EH (cell line): ENCODE results near the gene RADIL.

Experiments used
- DNase-seq: peaks from one replicate; pipeline ENCODE4 v3.0.0-alpha.2; 2015; ENCODE audit warnings: low read depth

RADIL gene

DNA sequence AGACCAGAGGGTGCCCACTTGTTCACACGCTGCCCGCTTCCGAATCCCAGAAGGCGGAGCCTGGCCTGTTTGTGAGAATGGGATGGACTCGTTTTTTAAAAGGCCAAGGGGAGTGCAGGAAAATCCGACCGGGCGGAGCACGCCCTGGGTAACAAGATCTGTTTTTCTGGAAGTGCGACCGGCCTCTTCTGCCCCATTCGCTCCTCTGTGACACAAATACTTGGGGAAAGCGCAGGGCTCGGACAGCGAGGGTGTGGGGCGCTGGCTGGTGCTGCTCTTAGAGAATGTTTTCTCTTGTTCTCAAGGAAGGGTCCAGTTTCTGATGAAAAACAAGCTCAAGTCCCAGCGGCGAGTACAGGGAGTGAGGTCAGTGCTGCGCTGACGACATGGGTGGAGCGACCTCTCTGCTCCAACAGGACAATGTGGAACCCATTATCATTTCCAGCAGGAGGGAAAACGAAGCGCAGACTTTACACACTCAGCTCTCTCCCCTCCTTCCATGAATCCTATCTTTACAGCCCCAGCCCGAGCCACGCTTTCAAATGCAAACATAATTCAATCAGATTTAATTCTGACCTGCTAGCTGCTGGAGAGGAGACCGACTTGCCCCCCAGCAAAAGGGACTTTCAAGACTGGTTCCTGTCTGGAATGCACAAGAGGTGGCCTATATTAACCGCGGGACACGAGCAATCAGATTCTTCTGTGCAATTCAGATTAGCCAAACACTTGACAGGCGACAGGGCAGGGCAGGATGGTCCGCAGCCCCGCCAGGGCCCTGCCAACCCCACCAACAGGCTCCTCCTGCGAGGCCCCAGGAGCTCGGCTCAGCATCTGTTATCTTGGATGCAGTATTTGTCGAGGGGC, 1.1 kb downstream of the RADIL start:
- DNase-seq = peak; percentile 83

DNA sequence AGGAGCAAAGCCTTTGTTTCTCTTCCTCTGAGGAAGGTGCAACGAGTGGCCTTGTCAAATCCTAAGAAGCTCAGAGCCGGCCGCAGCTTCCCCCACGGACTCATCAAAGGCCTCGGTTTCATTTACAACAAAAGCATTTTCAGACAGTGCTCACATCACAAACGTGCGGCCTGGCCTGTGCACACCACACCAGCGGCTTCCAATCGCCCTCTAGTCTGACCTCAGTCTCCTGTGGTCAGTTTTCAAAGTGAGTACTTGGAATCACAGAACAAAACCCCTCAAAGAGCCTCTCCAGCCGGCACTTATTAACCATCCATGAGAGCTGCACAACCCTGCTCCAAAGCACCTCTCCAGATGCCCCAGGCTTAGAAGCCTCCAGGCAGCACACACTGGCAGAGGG, 3.3 kb downstream of the RADIL start:
- DNase-seq = no peak

DNA sequence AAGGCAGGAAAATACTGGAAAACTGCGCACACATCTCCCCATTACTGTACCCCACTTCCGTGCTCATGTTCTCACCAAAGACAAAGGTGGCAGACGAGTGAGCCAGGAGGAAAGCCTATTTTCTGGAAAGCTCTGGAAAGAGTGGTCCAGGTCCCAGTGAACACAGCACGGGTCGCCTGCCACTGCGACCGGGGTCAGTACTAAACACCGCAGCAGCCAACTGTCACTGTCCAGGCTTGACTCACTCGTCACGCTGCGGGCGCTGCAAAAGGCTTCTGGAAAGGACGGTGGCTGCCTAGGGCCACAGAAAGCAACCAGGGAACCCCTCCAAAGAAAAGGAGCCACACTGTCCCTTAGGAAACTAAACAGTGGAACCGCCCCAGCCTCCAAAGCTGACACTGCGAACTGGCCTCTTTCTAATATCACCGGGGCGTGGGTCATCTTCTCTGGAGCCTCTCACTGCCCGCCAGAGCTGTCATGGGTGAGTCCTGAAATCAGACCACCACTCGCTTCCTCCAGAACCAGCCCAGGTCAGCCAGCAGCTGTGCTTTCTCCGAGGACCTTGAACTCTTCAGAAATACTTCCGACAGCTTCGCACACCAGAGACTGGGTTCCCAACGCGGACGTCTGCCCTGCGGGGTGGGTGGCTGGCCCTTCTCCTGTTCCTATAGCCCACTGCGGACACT, 4.0 kb downstream of the RADIL start:
- no peak for DNase-seq

DNA sequence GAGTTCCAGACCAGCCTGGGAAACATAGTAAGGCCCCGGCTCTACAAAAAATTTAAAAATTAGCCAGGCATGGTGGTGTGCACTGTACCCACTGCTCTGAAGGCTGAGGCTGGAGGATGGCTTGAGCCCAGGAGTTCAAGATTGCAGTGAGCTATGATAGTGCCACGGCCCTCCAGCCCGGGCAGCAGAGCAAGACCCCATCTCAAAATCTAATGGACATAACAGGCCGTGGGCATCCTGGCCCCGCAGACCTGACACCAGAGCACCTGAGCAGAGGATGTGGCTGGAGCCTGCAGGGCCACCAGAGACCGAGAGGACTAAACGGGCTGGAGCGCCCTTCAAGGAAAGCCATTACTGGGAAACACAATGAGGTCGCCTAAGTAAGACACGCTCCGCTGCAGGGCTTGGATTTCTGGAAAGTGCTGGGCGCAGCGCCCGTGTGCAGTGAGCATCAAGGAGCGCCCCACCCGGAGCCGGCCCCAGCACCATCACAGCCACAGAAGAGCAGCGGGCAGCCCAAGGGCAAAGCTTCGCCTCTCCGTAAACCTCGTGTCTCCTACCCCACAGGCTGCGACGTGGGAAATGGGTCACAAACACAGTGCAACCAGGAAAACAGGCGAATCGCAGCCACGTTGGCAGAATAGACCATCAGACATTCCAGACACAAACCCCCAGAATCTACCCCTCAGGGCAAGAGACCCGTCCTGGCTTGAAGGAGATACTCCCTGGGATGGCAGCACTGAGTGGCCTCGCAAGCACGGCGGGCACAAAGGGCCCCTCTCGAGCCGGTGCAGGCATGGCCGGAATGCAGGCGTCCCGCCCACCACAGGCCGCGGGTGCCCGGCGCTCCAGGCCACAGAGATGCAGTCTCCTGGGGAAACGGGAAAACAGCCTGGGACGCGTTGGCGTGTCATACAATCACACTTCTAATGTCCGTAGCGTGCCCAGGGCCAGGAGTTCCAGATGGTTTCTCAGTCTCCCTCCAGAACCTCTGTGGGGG, 4.9 kb downstream of the RADIL start:
- DNase-seq = peak; percentile 43

- DNase-seq = no peak
These were observed 6.9 kb downstream of the RADIL start for GRCh38 chr7:4876586-4876985.

DNA sequence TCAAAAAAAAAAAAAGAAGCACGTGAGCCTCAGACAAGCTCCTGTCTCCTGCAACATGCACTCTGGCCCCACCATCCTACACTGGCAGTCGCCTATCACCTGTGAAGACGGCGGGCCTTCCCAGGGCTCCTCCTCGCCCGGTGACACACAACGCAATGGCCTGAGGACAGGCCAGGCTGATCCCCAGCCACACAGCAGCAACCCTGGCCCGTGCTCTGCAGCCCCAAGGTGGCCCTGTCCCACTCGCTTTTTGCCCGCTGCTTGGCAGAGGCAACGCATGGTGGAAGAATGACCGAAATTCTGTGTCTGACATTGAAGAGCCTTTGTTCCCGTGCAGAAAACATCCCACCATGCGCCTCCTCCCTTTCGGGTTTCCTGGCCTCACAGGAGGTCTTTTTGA, 8.1 kb downstream of the RADIL start:
- no peak for DNase-seq

DNA sequence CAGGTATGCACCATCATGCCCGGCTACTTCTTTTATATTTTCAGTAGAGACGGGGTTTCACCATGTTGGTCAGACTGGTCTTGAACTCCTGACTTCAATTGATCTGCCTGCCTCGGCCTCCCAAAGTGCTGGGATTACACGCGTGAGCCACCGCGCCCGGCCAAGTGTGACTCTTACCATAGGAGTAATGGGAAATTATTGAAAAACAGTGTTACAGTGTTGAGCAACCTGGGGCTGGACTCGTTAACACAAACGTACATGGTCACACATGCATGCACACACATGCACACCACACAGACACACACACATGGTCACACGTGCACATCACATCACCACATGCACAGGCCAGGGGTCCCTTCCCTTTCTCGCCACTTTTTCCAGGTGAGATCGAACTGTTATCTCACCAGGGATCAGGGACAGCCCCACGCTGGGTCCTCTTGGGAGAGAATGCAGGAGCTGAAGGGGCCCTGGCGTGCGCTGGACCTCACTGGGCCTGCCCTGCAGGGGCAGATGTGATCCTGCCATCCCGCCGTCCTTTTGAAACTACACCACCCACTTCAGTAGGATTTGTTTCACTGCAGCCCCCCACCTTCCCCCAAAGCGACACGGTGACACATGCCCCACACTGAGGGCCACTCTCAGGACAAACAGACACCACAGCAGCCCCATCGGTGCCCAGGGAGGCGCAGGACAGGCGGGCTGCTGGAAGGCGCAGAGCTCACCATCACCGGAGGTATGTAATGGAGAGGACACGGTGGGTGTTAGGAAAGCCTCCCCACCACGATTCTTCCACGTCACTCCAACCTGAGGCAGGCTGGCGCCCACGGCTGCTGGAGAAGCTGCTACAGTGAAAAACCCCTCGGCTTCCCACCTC, 10.2 kb downstream of the RADIL start:
- DNase-seq = no peak

GRCh38 chr7:4871930-4872675, 11.4 kb downstream of the RADIL start:
- DNase-seq = no peak

DNA sequence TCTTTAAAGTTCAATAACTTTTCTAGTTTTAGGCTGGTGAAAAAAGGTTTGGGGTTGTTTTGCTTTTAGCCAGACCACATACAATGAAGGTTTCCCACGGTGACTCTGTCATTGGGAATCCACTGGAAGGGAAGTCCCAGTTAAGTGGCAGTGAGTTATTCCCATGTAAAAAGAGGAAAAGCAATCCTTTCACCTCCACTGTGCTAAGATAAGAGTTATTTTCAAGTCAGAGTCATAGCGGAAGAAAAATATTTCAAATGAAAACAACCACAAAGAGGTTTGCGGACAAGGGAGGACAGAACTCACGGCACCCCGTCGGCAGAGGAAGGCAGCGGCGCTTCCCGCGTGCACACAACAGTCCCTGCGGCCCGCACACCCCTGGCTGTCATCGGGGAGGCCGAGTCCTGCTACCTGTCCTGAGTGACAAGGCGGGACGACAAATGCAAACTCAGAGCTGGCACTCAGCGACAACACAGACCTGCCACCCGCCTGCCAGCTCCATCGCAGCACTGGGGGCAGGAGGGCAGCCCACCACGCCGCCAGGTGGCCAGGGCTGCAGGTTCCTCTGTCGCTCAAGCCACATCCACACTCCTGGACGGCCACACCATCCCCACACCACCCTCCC, 12.3 kb downstream of the RADIL start:
- no peak for DNase-seq

GRCh38 chr7:4868493-4868892, 15.0 kb downstream of the RADIL start:
- DNase-seq = no peak

- DNase-seq = no peak
These were observed 16.7 kb downstream of the RADIL start for GRCh38 chr7:4866528-4867496.

DNA sequence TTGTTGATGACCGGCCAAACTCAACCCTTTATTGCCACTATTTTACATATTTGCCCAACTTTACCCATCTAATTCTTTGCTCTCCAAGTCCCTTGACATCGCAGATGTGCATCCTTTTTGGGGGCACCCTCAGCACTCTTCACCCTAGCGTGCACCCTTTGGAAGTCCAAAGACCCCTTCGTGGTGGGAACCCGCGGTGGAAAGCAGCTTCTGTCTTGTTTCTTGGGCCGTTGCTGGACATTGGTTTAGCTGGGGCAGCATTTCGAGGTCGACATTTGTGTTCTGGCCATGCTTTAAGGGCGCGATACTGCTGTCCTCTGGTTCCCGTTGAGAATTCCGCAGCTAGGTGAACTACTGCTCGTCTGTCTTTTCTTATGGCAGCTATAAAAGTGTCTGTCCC, 21.4 kb downstream of the RADIL start:
- DNase-seq = no peak

- no peak for DNase-seq
These were observed 21.8 kb downstream of the RADIL start, which contains the start of gene PAPOLB for GRCh38 chr7:4861673-4862072. PAPOLB (minus strand) TSS chr7:4862030; CDS start chr7:4861810, 220 bp downstream.

- DNase-seq = no peak
These were observed 22.3 kb downstream of the RADIL start for GRCh38 chr7:4861227-4861626.

GRCh38 chr7:4857189-4857588, 26.3 kb downstream of the RADIL start:
- DNase-seq = no peak

DNA sequence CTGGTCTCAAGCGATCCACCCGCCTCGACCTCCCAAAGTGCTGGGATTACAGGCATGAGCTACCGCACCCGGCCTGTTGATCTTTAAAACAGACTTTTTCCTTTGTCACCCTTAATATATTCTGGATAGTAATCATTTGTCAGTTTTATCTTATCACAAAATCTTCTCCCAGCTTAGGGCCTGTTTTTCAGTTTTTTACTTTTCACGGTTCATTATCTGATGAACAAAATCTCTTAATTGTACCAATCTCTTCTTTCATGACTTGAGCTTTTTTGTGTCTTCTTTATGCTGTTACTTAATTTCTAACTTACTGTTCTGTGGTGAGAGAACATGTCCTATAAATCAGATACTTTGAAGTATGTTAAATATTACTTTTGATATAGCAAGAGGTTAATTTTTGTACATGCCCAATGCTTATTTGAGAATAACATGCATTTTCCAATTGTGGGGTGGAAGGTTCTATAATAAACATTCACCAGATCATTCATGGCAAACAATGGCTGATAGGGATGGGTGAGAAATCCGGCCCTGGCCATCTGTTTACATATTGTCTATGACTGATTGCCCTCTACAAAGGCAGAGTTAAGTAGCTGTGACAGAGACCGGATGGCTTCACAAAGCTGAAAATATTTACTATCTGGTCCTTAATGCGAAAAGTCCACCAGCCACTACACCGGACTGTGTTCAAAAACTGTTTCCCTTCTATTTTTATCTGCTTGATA, 27.0 kb downstream of the RADIL start:
- no peak for DNase-seq

DNA sequence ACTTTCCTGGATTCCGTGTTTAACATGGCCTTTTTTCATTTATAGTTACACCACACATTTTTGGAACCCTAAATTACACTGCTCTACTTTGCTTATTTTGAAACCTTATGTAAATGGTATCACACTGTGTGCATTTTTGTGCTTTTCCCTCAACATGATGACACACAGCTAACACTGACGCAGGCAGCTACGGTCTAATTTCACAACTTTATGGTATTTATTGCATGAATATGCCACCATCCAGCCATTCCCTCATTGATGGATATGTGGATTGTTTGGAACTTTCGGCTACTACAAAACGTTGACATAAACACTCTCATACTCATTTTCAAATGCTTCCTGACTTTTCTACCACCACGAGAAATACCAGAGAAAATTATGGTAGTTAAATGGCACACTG, 28.6 kb downstream of the RADIL start:
- no peak for DNase-seq
